ENCODE data around the gene CD68.

GRCh38 chr17:7627250-7628121 is 48.0 kb downstream of the CD68 start, which contains the start of gene SAT2:
- no peak for TF ChIP-seq EZH2 (IDR thresholded peaks at IDR 0.05)
- TF ChIP-seq POLR2AphosphoS5 (IDR thresholded peaks at IDR 0.05; ENCODE audit: borderline replicate concordance, low read depth, low read length), result peak; percentile 46; the same call in 1 of the 2 replicates
- TF ChIP-seq FOXP2 (optimal IDR thresholded peaks at IDR 0.05; ENCODE audit: control extremely low read depth, extremely low read length, insufficient read depth), result peak; percentile 46

Data from SK-N-MC (cell line).